HG03521 (cell line): ENCODE measurements around the gene CDX2.
"Not testable (repeated sequence)": the region's sequence is repeated elsewhere in the genome, so short reads cannot be mapped to it uniquely, and the experiment has no call there.

Experiments used
- ATAC-seq: cut with Tn5 transposase; IDR thresholded peaks from one replicate; pipeline ENCODE4 v1.9.1; 2021; ENCODE audit warnings: mild to moderate bottlenecking, moderate library complexity; ENCODE audit not compliant: unreplicated experiment

Gene CDX2

GRCh38 chr13:27969082-27969865 is at the start of gene CDX2:
Gene CDX2 (minus strand): TSS chr13:27969315. CDS start chr13:27969006, 309 bp downstream.
- ATAC-seq = no peak

GRCh38 chr13:28014301-28014700 is 45.2 kb upstream of the CDX2 start:
- no peak for ATAC-seq

GRCh38 chr13:28013482-28013881 is 44.4 kb upstream of the CDX2 start:
- no peak for ATAC-seq

- ATAC-seq = peak; percentile 80
These were observed 43.8 kb upstream of the CDX2 start for GRCh38 chr13:28012896-28013295.

- no peak for ATAC-seq
These were observed 43.3 kb upstream of the CDX2 start for GRCh38 chr13:28012383-28012782.

GRCh38 chr13:28010046-28010445 is 40.9 kb upstream of the CDX2 start:
- no peak for ATAC-seq

- not testable (repeated sequence) for ATAC-seq
These were observed 35.9 kb upstream of the CDX2 start for GRCh38 chr13:28005016-28005415.

GRCh38 chr13:28002886-28003698 is 34.0 kb upstream of the CDX2 start:
- ATAC-seq = no peak

- no peak for ATAC-seq
These were observed 32.8 kb upstream of the CDX2 start for GRCh38 chr13:28001837-28002473.

- no peak for ATAC-seq
These were observed 31.9 kb upstream of the CDX2 start for GRCh38 chr13:28001049-28001448.

- ATAC-seq = no peak
These were observed 31.5 kb upstream of the CDX2 start for GRCh38 chr13:28000567-28000966.

- ATAC-seq = no peak
These were observed 28.9 kb upstream of the CDX2 start for GRCh38 chr13:27997904-27998522.

- no peak for ATAC-seq
These were observed 22.8 kb upstream of the CDX2 start for GRCh38 chr13:27991881-27992280.

GRCh38 chr13:27988520-27988919 is 19.4 kb upstream of the CDX2 start, which contains the start of gene URAD:
Gene URAD (minus strand): TSS chr13:27988693. CDS start chr13:27988637, 56 bp downstream.
- ATAC-seq = no peak

- no peak for ATAC-seq
These were observed 16.5 kb upstream of the CDX2 start for GRCh38 chr13:27985600-27985999.

- no peak for ATAC-seq
These were observed 13.2 kb upstream of the CDX2 start for GRCh38 chr13:27982361-27982760.

- no peak for ATAC-seq
These were observed 12.0 kb upstream of the CDX2 start for GRCh38 chr13:27981006-27981708.

GRCh38 chr13:27980280-27980998 is 11.3 kb upstream of the CDX2 start:
- no peak for ATAC-seq

- no peak for ATAC-seq
These were observed 10.7 kb upstream of the CDX2 start for GRCh38 chr13:27979765-27980279.
